ENCODE results near the gene BTBD10. TPM values are rescaled to one million over a fixed set of nuclear protein-coding genes. Genes with fewer than 3 reads are reported as not detected.
"Not testable (repeated sequence)": the region's sequence is repeated elsewhere in the genome, so short reads cannot be mapped to it uniquely, and the experiment has no call there.

Gene BTBD10
- total RNA-seq, 1 donor from 2014 or later: 82.2 TPM

- Mint-ChIP-seq H3K36me3 (ENCODE audit: low read depth, unreplicated experiment) (no peaks in the 10 kb centered on the region), H3K27ac (ENCODE audit: unreplicated experiment) (no peak overlapping the region), H3K9me3 (ENCODE audit: unreplicated experiment) (no peaks in the 10 kb centered on the region), H3K4me1 (ENCODE audit: unreplicated experiment) (peaks cover 20% of the 10 kb centered on the region), H3K4me3 (ENCODE audit: unreplicated experiment) (no peak overlapping the region), H3K27me3 (ENCODE audit: unreplicated experiment) (no peaks in the 10 kb centered on the region)
- no peak for DNase-seq (ENCODE audit: low spot score)
- no peak for TF ChIP-seq CTCF (IDR thresholded peaks at IDR 0.05; ENCODE audit: unreplicated experiment)
Observed at GRCh38 chr11:13446444-13446843, 16.6 kb downstream of the BTBD10 start.

GRCh38 chr11:13445588-13445987, 17.4 kb downstream of the BTBD10 start:
- no peak for TF ChIP-seq CTCF (IDR thresholded peaks at IDR 0.05; ENCODE audit: unreplicated experiment)
- Mint-ChIP-seq H3K27ac (ENCODE audit: unreplicated experiment) (no peak overlapping the region), H3K4me3 (ENCODE audit: unreplicated experiment) (no peak overlapping the region), H3K9me3 (ENCODE audit: unreplicated experiment) (no peaks in the 10 kb centered on the region), H3K4me1 (ENCODE audit: unreplicated experiment) (peaks cover 20% of the 10 kb centered on the region), H3K36me3 (ENCODE audit: low read depth, unreplicated experiment) (no peaks in the 10 kb centered on the region), H3K27me3 (ENCODE audit: unreplicated experiment) (no peaks in the 10 kb centered on the region)
- no peak for DNase-seq (ENCODE audit: low spot score)

GRCh38 chr11:13440100-13440855, 22.7 kb downstream of the BTBD10 start:
- no peaks in the 10 kb centered on the region for H3K9me3 Mint-ChIP-seq (ENCODE audit: unreplicated experiment)
- H3K4me1 Mint-ChIP-seq (ENCODE audit: unreplicated experiment): peaks cover 4% of the 10 kb centered on the region
- no peak for TF ChIP-seq CTCF (IDR thresholded peaks at IDR 0.05; ENCODE audit: unreplicated experiment)
- H3K4me3 Mint-ChIP-seq (ENCODE audit: unreplicated experiment): no peak overlapping the region
- peaks cover 4% of the 10 kb centered on the region for H3K36me3 Mint-ChIP-seq (ENCODE audit: low read depth, unreplicated experiment)
- no peak overlapping the region for H3K27ac Mint-ChIP-seq (ENCODE audit: unreplicated experiment)
- H3K27me3 Mint-ChIP-seq (ENCODE audit: unreplicated experiment): no peaks in the 10 kb centered on the region
- DNase-seq (ENCODE audit: low spot score): no peak

- Mint-ChIP-seq H3K9me3 (ENCODE audit: unreplicated experiment) (no peaks in the 10 kb centered on the region), H3K27ac (ENCODE audit: unreplicated experiment) (no peak overlapping the region), H3K4me3 (ENCODE audit: unreplicated experiment) (no peak overlapping the region), H3K27me3 (ENCODE audit: unreplicated experiment) (no peaks in the 10 kb centered on the region), H3K36me3 (ENCODE audit: low read depth, unreplicated experiment) (peaks cover 4% of the 10 kb centered on the region), H3K4me1 (ENCODE audit: unreplicated experiment) (peaks cover 8% of the 10 kb centered on the region)
- TF ChIP-seq CTCF (IDR thresholded peaks at IDR 0.05; ENCODE audit: unreplicated experiment): no peak
- no peak for DNase-seq (ENCODE audit: low spot score)
Observed at GRCh38 chr11:13438291-13438690, 24.7 kb downstream of the BTBD10 start.

- not testable (repeated sequence) for H3K9me3 Mint-ChIP-seq (ENCODE audit: unreplicated experiment); H3K36me3 Mint-ChIP-seq (ENCODE audit: low read depth, unreplicated experiment); H3K27ac Mint-ChIP-seq (ENCODE audit: unreplicated experiment); H3K4me3 Mint-ChIP-seq (ENCODE audit: unreplicated experiment); H3K4me1 Mint-ChIP-seq (ENCODE audit: unreplicated experiment); H3K27me3 Mint-ChIP-seq (ENCODE audit: unreplicated experiment); DNase-seq (ENCODE audit: low spot score)
Observed at GRCh38 chr11:13436836-13437235, 26.2 kb downstream of the BTBD10 start.
